ENCODE measurements around the gene IGFBP5.

The IGFBP5 gene

GRCh38 chr2:216663106-216663505, 32.2 kb downstream of the IGFBP5 start:
- DNase-seq, result no peak

GRCh38 chr2:216661639-216662375, 33.5 kb downstream of the IGFBP5 start:
- no peak for DNase-seq

GRCh38 chr2:216661051-216661450, 34.3 kb downstream of the IGFBP5 start:
- no peak for DNase-seq

DNA sequence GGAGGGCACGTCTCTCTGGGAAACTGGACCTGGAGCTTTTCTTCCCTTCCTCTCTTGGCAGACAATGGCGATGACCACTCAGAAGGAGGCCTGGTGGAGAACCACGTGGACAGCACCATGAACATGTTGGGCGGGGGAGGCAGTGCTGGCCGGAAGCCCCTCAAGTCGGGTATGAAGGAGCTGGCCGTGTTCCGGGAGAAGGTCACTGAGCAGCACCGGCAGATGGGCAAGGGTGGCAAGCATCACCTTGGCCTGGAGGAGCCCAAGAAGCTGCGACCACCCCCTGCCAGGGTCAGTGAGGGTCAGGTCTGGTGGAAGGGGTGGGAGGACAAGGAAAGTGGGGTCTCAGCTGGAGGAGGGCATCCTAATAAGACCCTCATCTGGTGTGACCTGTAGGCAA, 34.9 kb downstream of the IGFBP5 start:
- DNase-seq, result no peak

- no peak for DNase-seq
Observed at GRCh38 chr2:216659276-216659675, 36.1 kb downstream of the IGFBP5 start.

DNA sequence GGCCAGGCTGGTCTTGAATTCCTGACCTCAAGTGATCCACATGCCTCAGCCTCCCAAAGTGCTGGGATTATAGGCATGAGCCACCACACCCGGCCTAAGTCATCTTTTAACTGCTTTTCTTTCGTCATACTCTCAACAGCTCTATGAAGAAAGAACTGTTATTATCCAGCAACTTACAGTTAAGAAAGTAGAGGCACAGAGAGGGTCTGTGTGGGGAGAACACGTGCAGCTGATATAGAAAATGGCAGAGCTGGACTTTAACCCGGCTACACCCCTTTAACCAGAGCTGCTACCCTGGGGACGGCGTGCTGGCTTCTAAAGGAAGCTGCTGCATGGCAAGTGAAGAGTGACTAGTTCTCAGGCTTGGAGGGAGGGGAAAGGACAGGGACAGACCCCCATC, 36.6 kb downstream of the IGFBP5 start:
- DNase-seq, result no peak

DNA sequence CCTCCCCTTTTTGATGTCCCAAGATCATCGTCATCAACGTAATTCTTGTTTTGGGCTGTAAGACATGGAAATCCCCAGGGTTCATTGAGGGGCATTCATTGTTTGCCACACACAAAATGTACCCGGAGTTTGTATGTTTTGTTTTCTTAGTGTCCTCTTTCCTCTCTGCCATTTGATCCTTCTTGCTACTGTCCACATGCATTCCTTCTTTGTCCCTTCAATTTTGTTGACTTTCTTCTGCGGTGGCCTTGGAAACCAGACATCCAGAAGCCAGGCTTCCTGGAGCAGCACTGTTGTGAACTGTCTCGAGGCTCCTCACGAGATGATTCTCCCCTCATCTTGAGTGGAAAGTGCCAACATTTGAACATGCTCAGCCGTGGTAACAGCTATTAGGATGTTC, 37.4 kb downstream of the IGFBP5 start:
- DNase-seq, result no peak

GRCh38 chr2:216657086-216657855, 38.1 kb downstream of the IGFBP5 start:
- DNase-seq, result no peak

DNA sequence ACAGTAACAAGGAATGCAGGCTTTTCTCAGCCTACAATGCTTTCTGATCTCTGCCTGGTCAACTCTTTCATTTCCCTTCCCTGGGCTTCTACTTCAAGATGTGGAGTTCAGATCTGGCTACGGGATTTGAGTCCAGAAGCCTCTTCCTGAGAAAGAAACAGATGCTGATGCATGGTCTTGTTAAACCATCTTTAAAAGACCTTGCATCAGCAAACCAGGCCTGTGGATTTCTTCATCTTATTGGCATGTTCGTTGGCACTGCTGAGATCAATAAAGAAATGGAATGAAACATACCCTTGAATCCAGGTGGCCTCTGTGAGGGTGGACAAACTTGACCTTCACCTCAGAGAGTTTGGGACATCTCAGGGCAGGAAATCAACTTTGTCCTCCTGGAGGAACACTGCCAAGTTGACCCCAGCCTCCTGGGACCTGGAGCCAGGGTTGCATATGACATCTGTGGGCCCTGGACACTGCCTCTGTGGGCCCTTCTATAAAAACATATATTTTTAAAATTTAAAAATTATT, 40.8 kb downstream of the IGFBP5 start:
- DNase-seq, result no peak

DNA sequence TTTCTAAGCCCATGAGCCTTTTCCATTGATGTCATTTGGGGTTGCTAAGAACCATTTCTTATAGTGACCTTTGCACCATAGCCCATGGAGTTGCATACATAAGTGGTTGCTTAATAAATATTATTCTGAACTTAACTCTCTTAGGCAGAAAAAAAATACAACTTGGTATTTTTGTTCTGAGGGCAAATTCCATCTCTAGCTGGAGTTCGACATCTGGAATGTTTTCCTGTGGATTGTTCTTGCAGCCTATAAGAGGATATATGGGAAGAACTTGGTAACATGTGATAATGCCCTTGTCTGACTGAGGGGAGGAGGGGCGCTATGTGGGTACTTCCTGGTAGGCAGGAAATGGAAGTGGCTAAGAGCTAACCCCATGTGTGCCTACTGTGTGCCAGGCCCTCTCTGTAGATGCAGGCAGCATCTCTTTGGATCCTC, 41.4 kb downstream of the IGFBP5 start:
- DNase-seq, result no peak

- DNase-seq, result no peak
Observed at GRCh38 chr2:216653093-216653799, 42.1 kb downstream of the IGFBP5 start.

DNA sequence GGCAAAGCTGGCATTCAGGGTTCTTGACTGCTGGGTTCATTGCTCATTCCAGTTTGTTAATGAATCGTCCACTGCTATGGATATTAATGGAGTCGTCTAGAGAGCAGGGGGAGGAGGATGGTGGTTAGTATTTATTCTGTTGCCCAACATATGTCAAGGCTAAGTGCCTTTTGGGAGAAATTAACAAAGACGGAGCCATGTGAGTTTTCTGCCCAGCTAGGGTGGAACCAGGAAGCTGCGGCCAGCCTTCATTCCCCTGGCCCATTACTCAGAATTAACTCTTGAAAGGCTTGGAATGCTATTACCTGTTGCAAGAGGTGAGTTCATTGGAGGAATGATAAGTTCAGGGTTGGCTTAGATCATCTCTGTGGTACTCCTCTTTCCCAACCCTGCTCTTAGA, 42.8 kb downstream of the IGFBP5 start:
- no peak for DNase-seq

DNA sequence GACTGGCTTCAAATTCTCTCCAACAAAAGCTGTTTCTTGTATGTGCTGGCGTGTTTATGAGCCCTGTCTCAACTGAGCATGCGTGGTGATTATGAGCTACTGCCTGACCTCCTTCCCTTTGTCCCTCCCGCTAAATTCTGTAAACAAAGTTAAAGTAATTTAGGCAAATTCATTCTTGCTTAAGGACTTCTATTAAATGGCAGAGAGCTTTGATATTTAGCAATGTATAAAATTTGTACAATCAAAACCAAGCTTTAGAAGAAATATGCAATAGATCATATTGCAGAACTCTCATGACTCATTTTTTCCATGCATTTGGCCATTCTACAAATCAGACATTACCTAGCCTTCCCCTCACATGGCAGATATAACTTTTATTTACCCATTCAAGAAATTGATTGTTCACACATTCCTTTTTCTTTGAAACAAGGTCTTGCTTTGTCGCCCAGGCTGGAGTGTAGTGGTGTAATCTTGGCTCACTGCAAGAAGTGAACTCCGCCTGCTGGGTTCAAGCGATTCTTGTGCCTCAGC, 43.9 kb downstream of the IGFBP5 start:
- no peak for DNase-seq

DNA sequence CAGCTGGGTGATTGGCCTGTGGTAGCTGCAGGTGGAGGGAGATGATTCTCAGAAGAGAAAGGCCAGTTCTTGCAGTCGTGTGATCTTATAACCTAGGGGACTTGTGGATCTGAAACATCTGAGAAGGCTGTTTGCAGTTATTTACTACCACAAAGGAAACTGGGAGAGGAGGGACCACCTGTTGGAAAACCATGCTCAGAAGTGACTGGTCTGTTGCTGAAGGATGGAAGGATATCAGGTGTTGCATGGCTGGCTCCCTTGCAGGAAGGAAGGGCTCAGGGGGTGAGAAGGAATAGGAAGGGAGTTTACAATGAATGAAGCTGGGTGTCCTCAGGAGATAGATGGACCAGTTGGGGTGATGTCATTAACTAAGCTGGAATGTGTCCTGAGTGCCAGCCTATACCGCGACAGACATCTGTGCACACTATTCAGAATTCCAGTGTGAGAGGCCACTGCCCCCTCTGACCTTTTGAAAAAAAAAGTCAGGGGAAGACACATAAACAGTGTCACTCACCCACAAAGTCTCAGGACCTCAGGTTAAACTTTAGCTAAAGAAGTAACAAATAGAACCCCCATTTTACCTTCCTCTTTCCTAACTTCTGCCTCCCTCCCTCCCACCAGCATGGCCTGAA, 44.6 kb downstream of the IGFBP5 start:
- no peak for DNase-seq

DNA sequence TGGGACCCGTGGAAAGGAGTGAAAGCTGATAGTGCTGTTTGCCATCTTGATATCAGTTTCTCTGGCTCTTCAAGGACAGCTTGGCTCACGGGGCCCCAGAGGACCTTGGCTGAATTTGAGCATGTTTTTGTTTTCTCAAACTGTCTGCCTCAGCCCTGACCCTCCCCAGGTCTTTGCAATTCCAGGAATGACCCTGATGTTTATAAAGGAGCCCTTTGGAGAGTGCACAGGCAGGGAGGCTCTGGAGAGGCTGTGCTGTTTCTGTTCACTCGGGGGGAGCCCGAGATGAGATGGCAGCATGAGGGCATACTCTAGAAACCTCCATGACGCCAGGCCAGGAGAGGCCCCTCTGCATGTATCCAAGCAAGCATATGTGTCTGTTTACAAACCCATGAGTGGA, 45.8 kb downstream of the IGFBP5 start:
- no peak for DNase-seq

DNA sequence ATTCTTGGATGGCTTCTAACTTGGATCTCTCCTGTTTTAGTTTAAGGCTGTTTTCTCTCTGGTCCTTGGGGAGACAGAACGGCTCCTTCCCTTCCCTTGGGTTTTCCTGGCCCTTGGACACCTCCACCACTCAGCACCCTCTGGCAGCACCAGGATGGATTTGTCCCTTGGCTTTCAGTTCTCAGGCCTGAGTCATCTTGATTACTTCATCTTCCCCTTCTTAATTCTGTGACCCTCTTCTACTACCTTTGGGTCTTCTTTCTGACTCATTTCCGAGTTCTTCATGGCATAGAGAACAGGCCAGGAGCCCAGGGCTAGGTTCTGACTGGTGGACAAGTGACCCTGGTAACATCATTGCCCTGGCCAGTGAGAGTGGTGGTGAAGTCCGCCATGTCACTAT, 47.2 kb downstream of the IGFBP5 start:
- no peak for DNase-seq

DNA sequence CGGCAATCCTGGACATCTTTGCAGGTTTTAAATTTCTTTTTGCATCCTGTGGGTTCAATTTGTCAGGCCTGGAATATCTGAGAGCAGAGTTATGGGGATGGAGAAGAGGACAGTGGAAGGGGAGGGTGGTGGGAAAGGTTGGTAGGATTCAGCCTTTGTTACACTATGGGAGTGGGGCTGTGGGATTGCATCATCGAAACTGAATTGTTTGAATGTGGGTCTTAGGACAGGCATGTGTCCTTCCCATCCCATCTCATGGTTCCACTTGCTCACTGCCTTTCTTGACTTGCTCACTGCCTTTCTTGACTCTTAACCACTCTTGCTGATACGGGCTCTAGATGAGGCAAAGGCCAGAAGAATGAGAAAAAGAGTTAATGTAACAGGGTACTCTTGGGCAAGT, 49.2 kb downstream of the IGFBP5 start:
- DNase-seq, result no peak

DNA sequence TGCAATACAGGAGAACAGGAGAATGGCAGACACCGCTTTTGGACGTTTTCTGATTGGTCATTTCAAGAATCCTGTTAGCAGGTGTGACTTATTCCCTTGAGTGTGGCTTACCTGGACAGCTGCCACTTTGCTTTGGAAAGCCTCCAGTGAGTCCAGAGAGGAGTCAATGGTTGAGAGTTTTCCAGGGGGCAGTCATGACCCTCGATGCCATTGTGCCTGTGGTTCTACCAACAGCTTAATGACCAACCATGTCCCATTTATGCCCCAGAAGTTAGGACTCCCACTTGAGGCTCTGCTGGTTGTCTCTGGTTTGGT, 49.8 kb downstream of the IGFBP5 start:
- DNase-seq, result no peak

DNA sequence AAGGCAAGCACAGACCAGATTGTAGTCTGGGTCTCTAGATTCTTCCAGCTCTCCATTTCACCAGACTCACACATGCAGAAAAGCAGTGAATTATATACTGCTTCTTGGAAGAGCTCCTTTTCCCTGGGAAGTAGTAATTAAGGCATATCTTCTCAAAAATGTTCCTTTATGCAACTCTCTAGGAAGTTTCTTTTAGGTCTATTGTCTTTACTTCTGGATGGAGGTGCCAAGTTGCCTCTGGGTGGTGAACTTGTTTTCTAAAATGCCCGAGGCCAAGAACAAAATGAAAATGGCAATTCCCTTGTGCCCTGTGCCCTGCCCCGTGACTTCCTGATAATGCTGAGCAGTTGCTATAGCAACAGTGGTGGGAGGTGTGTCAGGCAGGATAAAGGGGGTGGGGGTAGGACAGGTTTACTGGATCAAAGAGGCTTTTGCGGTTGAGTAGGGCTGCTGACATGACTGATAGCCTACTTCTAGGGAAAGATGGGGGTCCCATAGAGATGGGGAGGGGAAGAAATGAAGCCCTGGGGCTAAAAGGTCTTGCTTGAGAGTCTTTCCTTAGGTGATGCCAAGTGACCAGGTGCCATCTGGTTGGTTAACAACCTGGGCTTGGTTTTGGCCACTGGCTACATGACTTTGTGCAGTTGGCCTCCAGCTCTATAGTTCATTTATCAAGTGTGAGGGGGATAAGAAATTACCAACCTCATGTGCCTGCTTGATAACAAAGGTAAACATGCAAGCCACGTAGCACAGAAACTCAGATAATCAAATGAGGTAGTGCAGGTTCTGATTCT, 50.3 kb downstream of the IGFBP5 start:
- no peak for DNase-seq

DNA sequence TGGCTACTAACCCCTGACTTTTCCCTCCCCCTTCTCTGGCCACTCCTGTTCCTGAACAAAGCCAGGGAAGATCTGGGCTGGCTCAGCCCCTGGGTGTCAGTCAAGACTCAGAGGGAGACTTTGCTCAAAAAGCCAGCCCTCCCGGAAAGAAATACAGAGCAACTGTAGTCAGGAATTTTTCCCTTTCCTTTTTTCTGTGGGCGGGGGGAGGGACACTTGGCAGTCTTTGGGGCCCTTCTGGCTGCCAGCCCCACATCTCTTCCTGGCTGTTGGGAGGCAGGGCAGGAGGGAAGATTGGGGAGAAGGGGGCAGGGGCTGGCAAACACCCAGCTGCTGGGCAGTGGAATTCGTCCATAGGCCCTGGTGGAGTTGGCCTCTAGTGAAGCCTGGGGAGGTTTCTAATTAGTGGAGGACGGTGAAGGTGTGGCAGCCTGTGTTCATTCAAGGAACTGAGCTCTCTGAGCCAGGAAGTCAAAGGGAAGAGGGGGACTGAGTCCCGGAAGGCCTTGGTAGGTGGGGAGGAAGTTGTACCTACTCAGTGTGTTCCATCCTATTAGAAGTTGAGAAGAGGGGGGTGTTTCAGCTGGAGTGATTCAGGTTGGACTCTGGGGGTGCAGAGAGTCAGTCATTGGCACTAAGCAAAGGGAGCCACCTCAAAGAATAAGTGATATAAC, 51.2 kb downstream of the IGFBP5 start:
- DNase-seq, result no peak

- DNase-seq, result no peak
Observed at GRCh38 chr2:216637472-216637871, 57.9 kb downstream of the IGFBP5 start.
